Cerebellar cortex (tissue), 1 donor: ENCODE data around the gene SCN2B.

ENCODE experiments used
- DNase-seq: peaks from one replicate; pipeline ENCODE4 v3.0.0-alpha.2; 2015; ENCODE audit warnings: low spot score

Gene SCN2B

DNA sequence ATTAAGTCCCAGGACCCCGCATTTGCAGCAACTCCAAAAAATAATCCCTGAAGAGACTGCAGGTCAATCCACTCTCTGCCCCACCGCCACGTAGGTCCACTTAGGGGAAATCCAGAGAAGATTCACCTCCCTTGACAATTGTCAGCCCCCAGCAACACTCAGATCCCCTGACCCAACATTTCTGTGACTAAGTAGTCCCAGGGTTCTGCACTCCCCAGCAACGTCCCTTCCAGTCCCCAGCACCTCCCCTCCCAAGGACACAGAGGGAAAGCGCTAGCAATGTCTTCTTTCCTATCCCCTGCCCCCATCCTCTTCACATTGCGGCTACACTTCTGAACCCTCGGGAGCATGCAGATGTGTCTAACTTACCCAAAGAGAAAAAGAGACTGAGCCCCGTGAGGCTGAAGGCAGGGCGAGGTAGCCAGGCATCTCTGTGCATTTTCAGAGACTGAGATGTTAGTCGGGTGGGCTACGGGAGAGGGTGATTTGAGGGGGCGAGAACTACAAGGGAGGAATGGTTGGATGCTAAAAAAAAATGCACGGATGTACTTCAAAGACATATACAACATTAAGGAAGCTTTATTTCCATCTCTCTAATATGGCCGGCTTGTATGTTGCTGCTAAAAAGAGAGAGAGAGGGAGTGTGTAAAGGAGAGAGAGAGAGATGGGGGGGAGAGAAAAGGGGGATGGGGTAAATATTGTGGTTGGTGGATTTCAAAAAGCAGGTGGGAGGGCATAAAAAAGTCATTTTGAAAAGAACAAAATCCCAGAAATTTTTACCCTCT is at the start of gene SCN2B:
Gene SCN2B (minus strand): TSS at position 647 of the 785 bp plus-strand sequence. CDS start 208 bp downstream, at position 439.
- DNase-seq, result peak; percentile 87

DNA sequence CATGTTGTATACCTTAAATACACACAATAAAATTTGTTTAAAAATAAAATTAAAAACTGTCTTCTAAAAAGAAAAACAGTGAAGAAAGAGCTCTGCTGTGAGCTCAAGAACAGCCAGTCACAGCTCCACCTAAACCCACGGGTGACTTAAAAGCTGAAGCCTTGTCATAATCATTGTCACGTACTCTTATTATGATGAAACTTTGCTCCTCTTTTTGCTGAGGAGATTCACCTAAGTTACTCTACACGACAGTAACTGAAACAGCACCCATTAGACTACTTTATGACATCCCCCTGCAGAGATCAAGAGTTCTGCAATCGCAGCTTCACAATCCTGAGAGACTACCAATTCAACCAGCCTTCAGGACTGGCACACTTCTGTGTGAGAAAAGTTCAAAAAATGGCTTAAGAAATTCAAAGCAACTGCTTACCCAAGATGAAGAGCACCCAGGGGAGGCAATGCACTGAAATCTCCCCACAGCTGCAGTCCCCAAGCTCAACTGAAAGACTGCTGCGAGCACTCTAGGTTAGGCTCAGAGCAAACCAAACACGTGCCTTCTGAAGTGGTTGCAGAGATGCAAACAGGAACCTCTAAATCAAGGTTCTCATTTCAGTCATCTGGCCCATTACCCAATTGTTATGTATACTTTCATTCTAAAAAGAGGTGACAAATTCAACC is 48.2 kb upstream of the SCN2B start, which contains the start of gene JAML:
Gene JAML (minus strand): TSS at position 501 of the 678 bp plus-strand sequence. CDS start 10,145 bp downstream, outside the sequence.
- DNase-seq, result no peak

DNA sequence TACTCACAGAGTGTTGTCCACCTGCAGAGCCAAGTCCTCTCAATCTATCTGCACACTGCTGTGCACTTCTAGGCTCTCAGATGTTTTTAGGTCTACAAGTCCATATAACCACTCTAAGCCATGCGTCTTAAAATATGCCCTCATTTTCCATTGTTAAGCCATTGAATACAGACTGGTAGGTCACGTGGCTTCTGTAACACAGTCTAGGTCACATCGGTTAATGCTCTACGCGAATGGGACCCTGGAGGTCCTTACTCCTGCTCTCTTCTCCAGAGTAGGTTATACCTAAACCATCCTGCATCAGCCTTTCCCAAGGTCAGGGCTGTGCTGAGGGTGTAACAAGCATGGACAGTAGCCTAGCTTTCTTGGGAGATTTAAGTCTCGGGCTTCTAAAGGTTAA is 47.6 kb upstream of the SCN2B start:
- no peak for DNase-seq

GRCh38 chr11:118223570-118223969 is 47.1 kb upstream of the SCN2B start:
- no peak for DNase-seq

- DNase-seq, result no peak
These were observed 46.0 kb upstream of the SCN2B start for GRCh38 chr11:118222437-118222836.

DNA sequence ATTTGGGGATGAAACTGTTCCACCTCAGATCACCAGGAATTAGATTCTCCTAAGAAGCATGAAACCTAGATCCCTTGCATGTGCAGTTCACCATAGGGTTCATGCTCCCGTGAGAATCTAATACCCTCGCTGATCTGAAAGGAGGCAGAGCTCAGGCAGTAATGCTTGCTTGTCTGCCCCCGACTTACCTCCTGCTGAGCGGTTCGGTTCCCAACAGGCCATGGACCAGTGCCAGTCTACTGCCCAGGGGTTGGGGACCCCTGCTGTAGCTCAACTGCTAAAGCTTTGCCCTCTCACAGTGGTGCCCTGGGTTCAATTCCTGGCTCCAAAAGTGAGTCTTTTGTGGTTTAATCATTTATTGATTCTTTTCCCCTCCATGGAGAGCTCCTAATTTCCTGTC is 45.0 kb upstream of the SCN2B start:
- DNase-seq, result no peak

DNA sequence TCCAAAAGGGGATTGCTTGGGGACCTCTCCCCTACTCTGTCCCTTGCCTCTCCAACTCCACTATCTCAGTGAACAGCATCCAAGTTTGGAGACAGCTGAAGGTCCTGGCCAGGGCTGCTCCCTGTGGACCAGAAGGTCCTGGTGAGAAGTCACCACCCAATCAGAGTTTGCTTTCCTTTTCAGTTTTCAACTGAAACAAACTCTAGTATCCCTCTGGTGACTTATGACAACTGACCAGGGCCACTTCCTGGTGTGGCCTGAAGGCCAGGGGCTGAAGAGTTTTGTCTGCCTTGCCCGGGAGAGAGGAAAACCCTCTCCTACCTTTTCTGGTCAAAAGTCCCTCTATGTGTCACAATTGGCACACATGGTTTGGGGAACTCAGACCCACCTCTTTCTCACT is 43.3 kb upstream of the SCN2B start:
- DNase-seq, result no peak

- no peak for DNase-seq
These were observed 42.8 kb upstream of the SCN2B start for GRCh38 chr11:118219244-118219643.

DNA sequence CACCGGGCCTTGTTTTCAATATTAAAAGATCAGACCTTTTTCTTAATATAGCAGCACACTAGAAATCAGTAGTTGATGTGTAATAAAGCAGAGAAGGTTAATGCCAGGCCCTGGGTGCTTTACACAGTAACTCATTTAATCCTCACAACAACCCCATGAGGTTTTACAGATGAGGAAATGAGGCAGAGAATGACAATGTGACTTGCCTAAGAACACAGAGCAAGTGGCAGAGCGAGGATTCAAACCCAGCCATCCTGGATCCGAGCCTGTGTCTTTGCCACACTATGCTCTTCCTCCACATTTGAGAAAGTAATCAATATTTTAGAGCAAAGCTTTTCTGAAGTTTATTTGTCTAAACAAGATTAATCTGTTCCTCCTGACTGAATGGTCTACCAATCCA is 41.1 kb upstream of the SCN2B start:
- no peak for DNase-seq

- no peak for DNase-seq
These were observed 40.4 kb upstream of the SCN2B start for GRCh38 chr11:118216621-118217481.

- no peak for DNase-seq
These were observed 39.3 kb upstream of the SCN2B start for GRCh38 chr11:118215765-118216164.

GRCh38 chr11:118215262-118215661 is 38.8 kb upstream of the SCN2B start:
- DNase-seq, result no peak

- no peak for DNase-seq
These were observed 37.9 kb upstream of the SCN2B start for GRCh38 chr11:118214210-118214914.

DNA sequence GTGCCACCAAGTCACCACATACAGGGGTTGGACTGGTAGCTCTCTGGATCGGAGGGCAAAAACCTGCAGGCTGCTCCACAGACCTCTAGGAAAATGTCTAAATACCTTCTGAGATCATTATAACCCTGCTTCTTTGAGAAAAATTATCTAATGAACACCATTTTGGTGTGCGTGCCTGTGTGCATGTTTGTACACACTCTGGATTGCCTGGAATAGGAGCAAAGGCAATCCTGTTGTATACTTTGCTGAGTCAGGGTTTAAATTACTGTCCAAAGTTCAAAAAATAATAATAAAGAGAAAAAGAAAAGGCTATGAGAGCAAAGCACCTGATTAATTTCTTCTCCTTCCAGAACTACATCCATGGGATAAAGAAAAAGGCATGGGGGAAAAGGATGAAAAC is 37.3 kb upstream of the SCN2B start:
- no peak for DNase-seq

DNA sequence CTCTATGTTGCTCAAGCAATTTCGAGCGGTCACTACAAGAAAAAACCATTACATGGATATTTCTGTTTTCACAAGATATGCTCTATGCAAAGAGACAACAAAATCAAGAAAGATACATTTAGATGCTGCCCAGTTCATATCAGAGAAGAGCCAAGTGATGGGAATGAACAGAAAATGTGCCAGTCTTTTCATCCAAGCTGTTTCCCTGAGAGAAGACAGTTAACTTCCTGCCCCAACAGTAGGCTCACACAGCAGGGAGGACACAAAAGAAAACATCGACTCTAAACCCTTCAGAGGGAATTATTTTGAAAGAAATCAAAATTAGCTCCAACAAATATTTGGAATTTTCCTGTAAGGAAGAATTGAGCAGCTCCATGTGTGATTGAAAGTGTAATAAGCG is 36.8 kb upstream of the SCN2B start:
- DNase-seq, result peak; percentile 76

GRCh38 chr11:118212781-118213191 is 36.3 kb upstream of the SCN2B start:
- peak; percentile 78 for DNase-seq

DNA sequence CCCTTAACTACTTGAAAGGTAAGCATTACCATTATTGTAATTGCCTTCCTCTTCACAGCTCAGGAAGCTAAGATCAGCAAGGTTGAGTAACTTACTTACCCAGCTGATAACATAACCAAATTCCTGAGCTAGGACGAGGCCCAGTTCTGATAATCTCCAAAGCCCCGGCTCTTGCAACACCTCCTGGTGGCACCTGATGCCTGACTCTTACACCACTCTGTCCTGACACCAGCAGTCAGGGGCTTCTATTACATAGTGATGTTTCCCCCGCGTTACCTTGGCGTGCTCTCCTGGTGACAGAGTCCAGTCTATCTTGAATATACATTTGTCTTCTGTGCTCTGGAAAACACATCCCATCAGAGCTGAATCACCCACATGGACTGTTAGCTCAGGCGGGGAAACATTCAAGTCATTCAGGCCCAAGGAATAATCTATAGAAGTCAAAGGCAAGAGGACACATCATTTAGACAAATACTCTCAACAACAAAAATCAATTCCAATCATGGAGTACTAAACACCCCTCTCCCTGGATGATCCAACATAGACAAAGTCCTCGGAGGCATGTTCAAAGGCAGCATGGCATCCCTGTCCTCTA is 35.8 kb upstream of the SCN2B start:
- DNase-seq, result peak; percentile 26

DNA sequence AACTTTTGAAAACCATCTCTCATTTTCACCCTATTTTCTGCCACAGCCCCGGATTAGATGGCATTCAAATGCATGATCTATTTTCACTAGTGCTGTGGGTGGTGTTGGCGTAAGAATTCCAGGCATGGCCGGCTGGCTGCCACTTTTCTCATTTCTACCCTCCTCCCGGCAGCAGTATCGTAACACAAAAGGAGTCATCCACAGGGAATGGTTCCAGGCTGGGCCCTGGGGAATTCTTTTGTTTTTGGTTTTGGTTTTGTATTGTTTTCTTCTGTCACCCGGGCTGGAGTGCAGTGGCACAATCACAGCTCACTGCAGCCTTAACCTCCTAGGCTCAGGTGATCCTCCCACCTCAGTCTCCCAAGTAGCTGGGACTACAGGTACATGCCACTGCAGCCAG is 34.6 kb upstream of the SCN2B start:
- peak; percentile 49 for DNase-seq

DNA sequence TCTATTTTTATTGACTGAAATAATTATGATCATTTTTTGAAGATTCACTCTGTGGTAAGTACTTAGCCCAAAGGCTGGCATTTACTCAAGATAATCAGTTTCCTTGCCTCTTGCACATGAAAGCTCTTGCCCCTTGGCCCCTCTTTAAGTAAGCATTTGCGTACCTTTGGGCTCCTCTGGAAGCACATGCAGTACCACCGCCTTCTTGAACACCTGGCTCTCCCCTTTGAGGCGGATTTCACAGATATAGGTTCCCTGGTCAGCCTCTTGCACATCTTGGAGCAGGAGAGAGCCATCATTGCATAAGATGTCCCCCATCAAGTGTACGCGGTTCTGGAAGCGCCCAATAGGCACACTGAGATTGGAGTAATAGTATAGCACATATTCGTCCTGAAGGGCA is 33.9 kb upstream of the SCN2B start:
- DNase-seq, result peak; percentile 13

GRCh38 chr11:118209033-118209432 is 32.6 kb upstream of the SCN2B start:
- DNase-seq, result no peak

DNA sequence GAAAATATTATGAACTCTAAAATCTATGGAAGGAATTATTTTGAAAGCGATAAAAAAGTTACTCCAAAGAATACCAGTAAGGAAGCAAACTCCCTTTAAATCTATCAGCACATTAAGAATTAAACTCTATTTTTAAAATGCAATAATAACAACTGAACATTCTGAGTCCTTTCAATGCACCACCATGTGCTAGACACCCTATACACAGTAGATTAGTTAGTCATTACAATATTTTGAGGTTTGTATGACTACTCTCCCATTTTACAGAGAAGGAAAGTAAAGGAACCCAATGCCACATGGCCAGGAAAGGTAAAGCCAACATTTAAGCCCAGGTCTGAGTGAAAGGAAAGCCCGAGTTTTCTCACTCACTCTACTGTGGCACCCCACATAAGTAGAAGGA is 30.6 kb upstream of the SCN2B start:
- no peak for DNase-seq
